ENCODE data around the gene CPVL.

- no peak for TF ChIP-seq EP300 (IDR thresholded peaks at IDR 0.05)
- TF ChIP-seq CTCF (IDR thresholded peaks at IDR 0.05): no peak
- TF ChIP-seq POLR2AphosphoS5 (IDR thresholded peaks at IDR 0.05): no peak
Observed at GRCh38 chr7:29090836-29091601, 55.3 kb downstream of the CPVL start.

All from suprapubic skin (tissue), 4 donors.